HL-60 (cell line): ENCODE data around the gene RAI2.

Experiments used
- CTCF ChIP-seq: IDR thresholded peaks from one replicate; pipeline ENCODE4 v1.5.1; 2011; ENCODE audit warnings: low read length, control low read depth, inconsistent platforms; ENCODE audit not compliant: insufficient read depth
- GABPA ChIP-seq: IDR thresholded peaks from 2 replicates; pipeline ENCODE4 v1.6.1; 2012; ENCODE audit warnings: low read depth
- POLR2AphosphoS5 ChIP-seq: IDR thresholded peaks from 2 replicates; pipeline ENCODE4 v1.6.1; 2012; ENCODE audit warnings: low read depth
- TF ChIP-seq, protein P1 (sequence below): IDR thresholded peaks from 2 replicates; pipeline ENCODE4 v1.6.1; 2012; ENCODE audit warnings: low read depth; ENCODE audit not compliant: insufficient replicate concordance

- TF ChIP-seq, protein P1, sequence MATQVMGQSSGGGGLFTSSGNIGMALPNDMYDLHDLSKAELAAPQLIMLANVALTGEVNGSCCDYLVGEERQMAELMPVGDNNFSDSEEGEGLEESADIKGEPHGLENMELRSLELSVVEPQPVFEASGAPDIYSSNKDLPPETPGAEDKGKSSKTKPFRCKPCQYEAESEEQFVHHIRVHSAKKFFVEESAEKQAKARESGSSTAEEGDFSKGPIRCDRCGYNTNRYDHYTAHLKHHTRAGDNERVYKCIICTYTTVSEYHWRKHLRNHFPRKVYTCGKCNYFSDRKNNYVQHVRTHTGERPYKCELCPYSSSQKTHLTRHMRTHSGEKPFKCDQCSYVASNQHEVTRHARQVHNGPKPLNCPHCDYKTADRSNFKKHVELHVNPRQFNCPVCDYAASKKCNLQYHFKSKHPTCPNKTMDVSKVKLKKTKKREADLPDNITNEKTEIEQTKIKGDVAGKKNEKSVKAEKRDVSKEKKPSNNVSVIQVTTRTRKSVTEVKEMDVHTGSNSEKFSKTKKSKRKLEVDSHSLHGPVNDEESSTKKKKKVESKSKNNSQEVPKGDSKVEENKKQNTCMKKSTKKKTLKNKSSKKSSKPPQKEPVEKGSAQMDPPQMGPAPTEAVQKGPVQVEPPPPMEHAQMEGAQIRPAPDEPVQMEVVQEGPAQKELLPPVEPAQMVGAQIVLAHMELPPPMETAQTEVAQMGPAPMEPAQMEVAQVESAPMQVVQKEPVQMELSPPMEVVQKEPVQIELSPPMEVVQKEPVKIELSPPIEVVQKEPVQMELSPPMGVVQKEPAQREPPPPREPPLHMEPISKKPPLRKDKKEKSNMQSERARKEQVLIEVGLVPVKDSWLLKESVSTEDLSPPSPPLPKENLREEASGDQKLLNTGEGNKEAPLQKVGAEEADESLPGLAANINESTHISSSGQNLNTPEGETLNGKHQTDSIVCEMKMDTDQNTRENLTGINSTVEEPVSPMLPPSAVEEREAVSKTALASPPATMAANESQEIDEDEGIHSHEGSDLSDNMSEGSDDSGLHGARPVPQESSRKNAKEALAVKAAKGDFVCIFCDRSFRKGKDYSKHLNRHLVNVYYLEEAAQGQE: no peak
- no peak for TF ChIP-seq CTCF
- TF ChIP-seq POLR2AphosphoS5: no peak
- TF ChIP-seq GABPA: no peak
Observed at GRCh38 chrX:17851874-17852273, 9.2 kb downstream of the RAI2 start.
